ENCODE data around the gene TCF7L1.

DNA sequence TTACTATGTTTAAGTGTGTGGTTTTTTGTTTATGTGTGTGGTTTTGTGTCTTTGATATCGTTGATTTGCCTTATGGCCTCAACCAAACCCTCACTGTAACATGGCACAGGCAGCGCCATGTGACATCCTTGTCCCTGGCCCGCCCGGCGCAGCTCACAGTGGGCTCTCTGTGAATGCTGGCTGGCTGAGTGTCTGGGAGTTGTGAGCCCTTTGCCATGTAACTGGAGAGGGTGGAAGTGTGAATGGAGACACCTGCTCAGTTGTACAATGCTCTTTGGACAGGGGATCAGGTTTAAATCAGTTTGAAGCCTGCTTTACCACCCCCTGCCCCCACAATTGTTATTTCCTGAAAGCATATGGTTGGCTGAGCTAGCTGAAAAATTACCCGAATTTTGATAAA lies 41.8 kb downstream of the TCF7L1 start:
- TF ChIP-seq, protein P1, sequence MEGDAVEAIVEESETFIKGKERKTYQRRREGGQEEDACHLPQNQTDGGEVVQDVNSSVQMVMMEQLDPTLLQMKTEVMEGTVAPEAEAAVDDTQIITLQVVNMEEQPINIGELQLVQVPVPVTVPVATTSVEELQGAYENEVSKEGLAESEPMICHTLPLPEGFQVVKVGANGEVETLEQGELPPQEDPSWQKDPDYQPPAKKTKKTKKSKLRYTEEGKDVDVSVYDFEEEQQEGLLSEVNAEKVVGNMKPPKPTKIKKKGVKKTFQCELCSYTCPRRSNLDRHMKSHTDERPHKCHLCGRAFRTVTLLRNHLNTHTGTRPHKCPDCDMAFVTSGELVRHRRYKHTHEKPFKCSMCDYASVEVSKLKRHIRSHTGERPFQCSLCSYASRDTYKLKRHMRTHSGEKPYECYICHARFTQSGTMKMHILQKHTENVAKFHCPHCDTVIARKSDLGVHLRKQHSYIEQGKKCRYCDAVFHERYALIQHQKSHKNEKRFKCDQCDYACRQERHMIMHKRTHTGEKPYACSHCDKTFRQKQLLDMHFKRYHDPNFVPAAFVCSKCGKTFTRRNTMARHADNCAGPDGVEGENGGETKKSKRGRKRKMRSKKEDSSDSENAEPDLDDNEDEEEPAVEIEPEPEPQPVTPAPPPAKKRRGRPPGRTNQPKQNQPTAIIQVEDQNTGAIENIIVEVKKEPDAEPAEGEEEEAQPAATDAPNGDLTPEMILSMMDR (IDR thresholded peaks at IDR 0.05; ENCODE audit: low read depth, low read length, poor library complexity, severe bottlenecking): no peak
- TF ChIP-seq EZH2phosphoT487 (IDR thresholded peaks at IDR 0.05; ENCODE audit: borderline replicate concordance, low read length): no peak
